ENCODE results near the gene SDK2. TPM values are rescaled to one million over a fixed set of nuclear protein-coding genes. Genes with fewer than 3 reads are reported as not detected.

The SDK2 gene
- polyA plus RNA-seq, 1 experiment = 0.01 TPM

DNA sequence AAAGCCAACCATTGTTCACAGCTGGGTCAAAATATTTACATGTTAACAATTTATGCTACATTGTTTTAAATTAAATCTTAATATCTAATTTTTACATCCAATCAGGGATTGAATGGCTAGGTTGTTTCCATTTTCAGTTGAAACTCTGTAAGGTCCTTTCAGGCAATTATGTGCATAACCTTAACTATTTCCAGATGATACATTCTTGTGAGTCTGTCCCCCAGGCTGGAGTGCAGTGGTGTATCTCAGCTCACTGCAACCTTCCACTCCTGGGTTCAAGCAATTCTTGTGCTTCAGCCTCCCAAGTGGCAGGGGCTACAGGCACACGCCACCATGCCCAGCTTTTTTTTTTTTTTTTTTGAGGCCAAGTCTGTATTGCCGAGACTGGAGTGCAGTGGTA is 342.9 kb downstream of the SDK2 start:
- no peak for TF ChIP-seq CTCF (IDR thresholded peaks at IDR 0.05; ENCODE audit: low read depth, low read length)
- no peak overlapping the region for H3K4me3 ChIP-seq (ENCODE audit: low read depth, low read length)
- H3K27me3 ChIP-seq (ENCODE audit: control insufficient read depth, insufficient read depth, low read length) = no peaks in the 10 kb centered on the region
- H3K9me3 ChIP-seq (ENCODE audit: control insufficient read depth, insufficient read depth, low read length) = no peaks in the 10 kb centered on the region
- ChIA-PET POLR2A (interaction anchor here (0.6 kb wide), 1 partner anchor 13 kb away, joined by 4 read pairs; no protein-coding TSS in a partner anchor), CTCF (interaction anchor here (0.6 to 2.1 kb wide), 4 partner anchors 10 to 682 kb away, joined by 4 to 7 read pairs (median 6); no protein-coding TSS in a partner anchor)
- H3K27ac ChIP-seq (ENCODE audit: low read depth, low read length) = no peak overlapping the region
- no peak for DNase-seq (ENCODE audit: low read depth, low spot score)

DNA sequence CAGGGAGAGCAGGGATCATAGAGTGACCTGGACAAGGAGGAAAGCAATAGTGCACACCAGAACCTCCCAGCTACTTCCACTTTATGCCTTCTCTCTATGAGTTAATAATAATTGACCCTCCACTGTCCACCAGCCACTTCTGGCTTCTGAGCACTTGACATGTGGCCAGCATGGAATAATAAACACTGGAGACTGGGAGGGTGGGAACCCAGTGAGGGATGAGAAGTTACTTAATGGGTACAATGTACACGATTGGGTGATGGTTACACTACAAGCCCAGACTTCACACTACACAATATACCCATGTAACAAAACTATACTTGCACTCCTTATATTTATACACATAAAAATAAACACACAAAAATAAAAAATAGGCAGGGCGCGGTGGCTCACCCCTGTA is 343.9 kb downstream of the SDK2 start:
- no peak for DNase-seq (ENCODE audit: low read depth, low spot score)
- ChIA-PET CTCF (interaction anchor here (1.0 to 1.4 kb wide), 2 partner anchors 10 to 19 kb away, joined by 3 to 7 read pairs; no protein-coding TSS in a partner anchor), POLR2A (no interaction called here)
- no peak overlapping the region for H3K4me3 ChIP-seq (ENCODE audit: low read depth, low read length)
- no peaks in the 10 kb centered on the region for H3K27me3 ChIP-seq (ENCODE audit: control insufficient read depth, insufficient read depth, low read length)
- H3K27ac ChIP-seq (ENCODE audit: low read depth, low read length) = no peak overlapping the region
- TF ChIP-seq CTCF (IDR thresholded peaks at IDR 0.05; ENCODE audit: low read depth, low read length) = no peak
- H3K9me3 ChIP-seq (ENCODE audit: control insufficient read depth, insufficient read depth, low read length) = no peaks in the 10 kb centered on the region

DNA sequence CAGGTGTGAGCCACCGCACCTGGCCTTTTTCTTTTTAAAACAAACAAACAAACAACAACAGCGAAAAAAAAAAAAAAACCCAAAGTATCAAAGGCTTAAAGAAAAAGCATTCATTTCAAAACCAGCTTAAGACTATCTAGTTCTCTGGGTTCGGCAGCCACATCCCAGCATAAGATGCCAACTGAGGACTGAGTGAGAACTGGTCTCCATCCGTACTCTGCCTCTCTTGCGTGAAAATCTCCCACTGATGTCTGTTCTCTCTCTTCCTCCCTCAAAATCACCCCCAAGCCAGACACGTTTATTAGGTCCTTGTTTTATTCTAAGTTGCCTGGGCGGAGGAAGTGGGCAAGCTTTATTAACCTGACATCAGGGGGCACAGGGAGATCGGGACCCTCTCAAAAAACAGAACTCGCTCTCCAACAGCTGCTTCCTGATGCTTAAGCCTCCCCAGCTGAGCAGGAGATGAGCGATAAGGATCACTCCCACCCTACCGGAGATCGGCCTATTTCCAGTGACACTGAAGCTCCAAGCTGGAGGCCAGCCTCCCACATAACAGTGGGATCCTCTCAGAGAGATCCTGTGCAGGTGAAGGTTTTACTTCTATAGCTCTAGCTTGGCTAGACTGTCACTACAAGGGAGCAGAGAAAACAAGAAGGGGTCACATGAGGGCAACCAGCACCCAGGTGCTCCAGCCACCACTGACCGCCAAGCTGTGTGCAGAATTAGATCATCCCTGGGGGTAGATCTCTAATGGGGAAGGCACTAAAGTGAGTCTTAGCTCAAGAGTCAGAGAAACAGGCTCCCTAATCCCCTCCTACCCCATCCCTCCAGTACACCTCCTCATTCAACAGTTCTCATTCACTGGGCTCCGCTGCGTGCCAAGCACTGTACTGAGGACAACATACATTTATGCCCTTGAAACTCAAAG is 346.0 kb downstream of the SDK2 start:
- Histone ChIP-seq H3K27ac (ENCODE audit: low read depth, low read length) (no peak overlapping the region), H3K9me3 (ENCODE audit: control insufficient read depth, insufficient read depth, low read length) (no peaks in the 10 kb centered on the region), H3K27me3 (ENCODE audit: control insufficient read depth, insufficient read depth, low read length) (no peaks in the 10 kb centered on the region), H3K4me3 (ENCODE audit: low read depth, low read length) (no peak overlapping the region)
- POLR2A ChIA-PET = interaction anchor here (1.1 kb wide), 1 partner anchor 12 kb away, joined by 4 read pairs; no protein-coding TSS in a partner anchor
- CTCF ChIA-PET = interaction anchor here (0.7 to 1.6 kb wide), 4 partner anchors 13 to 901 kb away, joined by 3 to 5 read pairs (median 4); no protein-coding TSS in a partner anchor
- TF ChIP-seq CTCF (IDR thresholded peaks at IDR 0.05; ENCODE audit: low read depth, low read length) = no peak
- no peak for DNase-seq (ENCODE audit: low read depth, low spot score)

DNA sequence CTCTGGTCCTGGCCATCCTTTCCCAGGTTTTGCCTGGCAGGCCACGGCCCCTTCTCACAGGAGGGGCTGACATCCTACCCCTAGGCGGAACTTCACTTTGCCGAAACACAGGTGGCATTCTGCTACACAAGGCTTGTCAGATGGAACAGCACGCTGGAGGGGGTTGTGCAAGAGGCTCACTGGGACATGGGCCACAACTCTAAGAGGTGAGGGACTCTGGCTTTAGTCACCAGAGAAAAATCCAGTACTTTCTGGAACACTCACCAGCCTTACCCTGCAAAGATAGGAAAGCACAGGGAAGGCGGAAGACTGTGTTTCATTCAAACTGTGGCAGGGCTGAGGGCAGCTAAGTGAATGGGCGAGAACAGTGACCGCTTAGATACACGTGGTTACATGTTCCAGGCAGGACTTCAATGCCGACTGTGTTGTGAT is 350.7 kb downstream of the SDK2 start:
- no peaks in the 10 kb centered on the region for H3K27me3 ChIP-seq (ENCODE audit: control insufficient read depth, insufficient read depth, low read length)
- DNase-seq (ENCODE audit: low read depth, low spot score) = no peak
- H3K9me3 ChIP-seq (ENCODE audit: control insufficient read depth, insufficient read depth, low read length) = no peaks in the 10 kb centered on the region
- TF ChIP-seq CTCF (IDR thresholded peaks at IDR 0.05; ENCODE audit: low read depth, low read length) = no peak
- ChIA-PET POLR2A (no interaction called here), CTCF (no interaction called here)
- H3K4me3 ChIP-seq (ENCODE audit: low read depth, low read length) = no peak overlapping the region
- peak overlapping the region; percentile 39 for H3K27ac ChIP-seq (ENCODE audit: low read depth, low read length)

GRCh38 chr17:73293031-73293430 is 351.2 kb downstream of the SDK2 start:
- H3K4me3 ChIP-seq (ENCODE audit: low read depth, low read length) = no peak overlapping the region
- ChIA-PET POLR2A (no interaction called here), CTCF (no interaction called here)
- H3K9me3 ChIP-seq (ENCODE audit: control insufficient read depth, insufficient read depth, low read length) = no peaks in the 10 kb centered on the region
- peak overlapping the region; percentile 39 for H3K27ac ChIP-seq (ENCODE audit: low read depth, low read length)
- H3K27me3 ChIP-seq (ENCODE audit: control insufficient read depth, insufficient read depth, low read length) = no peaks in the 10 kb centered on the region
- no peak for TF ChIP-seq CTCF (IDR thresholded peaks at IDR 0.05; ENCODE audit: low read depth, low read length)
- no peak for DNase-seq (ENCODE audit: low read depth, low spot score)

All from AG04450 (cell line).